Esophagus (tissue), 2 donors: Measurements from ENCODE around the gene SLC12A4. TPM values are rescaled to one million over a fixed set of nuclear protein-coding genes. Genes with fewer than 3 reads are reported as not detected.

ENCODE experiments used
- H3K27ac ChIP-seq, 2 donors: one replicate each; pipeline ENCODE4 v1.5.1; 2013; ENCODE audit warnings: low read depth in 2 of 2, mild to moderate bottlenecking in 2 of 2, inconsistent platforms in 1 of 2, low read length in 1 of 2, moderate library complexity in 1 of 2
- H3K27me3 ChIP-seq, 2 donors: one replicate each; pipeline ENCODE4 v1.6.1; 2013; ENCODE audit warnings: low read length in 2 of 2, control low read depth in 1 of 2, mild to moderate bottlenecking in 1 of 2; ENCODE audit not compliant: insufficient read depth in 2 of 2, control insufficient read depth in 1 of 2
- H3K36me3 ChIP-seq, 2 donors: one replicate each; pipeline ENCODE4 v1.6.1; 2013; ENCODE audit warnings: low read length in 1 of 2; ENCODE audit not compliant: control insufficient read depth in 2 of 2, insufficient read depth in 2 of 2
- H3K4me1 ChIP-seq, 2 donors: one replicate each; pipeline ENCODE4 v1.6.1; 2013; ENCODE audit warnings: low read length in 1 of 2; ENCODE audit not compliant: control insufficient read depth in 2 of 2, insufficient read depth in 2 of 2
- H3K4me3 ChIP-seq, 2 donors: one replicate each; pipeline ENCODE4 v1.5.1; 2013; ENCODE audit warnings: low read length in 2 of 2, mild to moderate bottlenecking in 2 of 2, low read depth in 1 of 2, moderate library complexity in 1 of 2
- H3K9me3 ChIP-seq, 2 donors: one replicate each; pipeline ENCODE4 v1.6.1; 2013; ENCODE audit warnings: mild to moderate bottlenecking in 2 of 2, low read depth in 1 of 2, low read length in 1 of 2, moderate library complexity in 1 of 2; ENCODE audit not compliant: control insufficient read depth in 2 of 2, insufficient read depth in 1 of 2
- WGBS, 2 donors: extraction: QIAGEN DNeasy Blood & Tissue Kit; methylation state at CpG; one replicate each; pipeline ENCODE4 v1.1.7; 2013; 5-methylcytosine and 5-hydroxymethylcytosine counted together
- polyA plus RNA-seq, 2 donors: library from polyadenylated mRNA; stranded (reverse); fragments of 200-250 nt; gene quantifications; one replicate each; pipeline ENCODE4 v1.2.3, GENCODE V29; 2013
- donor health status: healthy with polysubstance abuse.
- donor health status: Bipolar disorder and iron deficiency.

Gene SLC12A4
- polyA plus RNA-seq, 2 donors, result 9.1 to 17.4 TPM

DNA sequence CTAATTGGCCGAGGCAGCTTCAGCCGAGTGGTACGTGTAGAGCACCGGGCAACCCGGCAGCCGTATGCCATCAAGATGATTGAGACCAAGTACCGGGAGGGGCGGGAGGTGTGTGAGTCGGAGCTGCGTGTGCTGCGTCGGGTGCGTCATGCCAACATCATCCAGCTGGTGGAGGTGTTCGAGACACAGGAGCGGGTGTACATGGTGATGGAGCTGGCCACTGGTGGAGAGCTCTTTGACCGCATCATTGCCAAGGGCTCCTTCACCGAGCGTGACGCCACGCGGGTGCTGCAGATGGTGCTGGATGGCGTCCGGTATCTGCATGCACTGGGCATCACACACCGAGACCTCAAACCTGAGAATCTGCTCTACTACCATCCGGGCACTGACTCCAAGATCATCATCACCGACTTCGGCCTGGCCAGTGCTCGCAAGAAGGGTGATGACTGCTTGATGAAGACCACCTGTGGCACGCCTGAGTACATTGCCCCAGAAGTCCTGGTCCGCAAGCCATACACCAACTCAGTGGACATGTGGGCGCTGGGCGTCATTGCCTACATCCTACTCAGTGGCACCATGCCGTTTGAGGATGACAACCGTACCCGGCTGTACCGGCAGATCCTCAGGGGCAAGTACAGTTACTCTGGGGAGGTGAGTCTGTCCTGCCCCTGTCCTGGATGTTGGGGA is 59.2 kb downstream of the SLC12A4 start:
- 95 to 96% methylated on average over 36 of the region's 36 CpGs for WGBS, 2 donors
- peaks cover 0 to 2% of the 10 kb centered on the region in 2 donors for H3K4me1 ChIP-seq
- no peaks in the 10 kb centered on the region for H3K27me3 ChIP-seq
- H3K9me3 ChIP-seq, result no peaks in the 10 kb centered on the region
- H3K27ac ChIP-seq, result no peak overlapping the region
- no peak overlapping the region for H3K4me3 ChIP-seq
- peaks cover 7 to 22% of the 10 kb centered on the region in 2 donors for H3K36me3 ChIP-seq

GRCh38 chr16:67907397-67908180 is 60.8 kb downstream of the SLC12A4 start:
- Histone ChIP-seq H3K36me3 (peaks cover 7 to 22% of the 10 kb centered on the region in 2 donors), H3K9me3 (no peaks in the 10 kb centered on the region), H3K4me1 (peaks cover 0 to 2% of the 10 kb centered on the region in 2 donors), H3K4me3 (no peak overlapping the region), H3K27ac (no peak overlapping the region), H3K27me3 (no peaks in the 10 kb centered on the region)
- WGBS, 2 donors, result 88 to 89% methylated on average over 11 of the region's 11 CpGs

DNA sequence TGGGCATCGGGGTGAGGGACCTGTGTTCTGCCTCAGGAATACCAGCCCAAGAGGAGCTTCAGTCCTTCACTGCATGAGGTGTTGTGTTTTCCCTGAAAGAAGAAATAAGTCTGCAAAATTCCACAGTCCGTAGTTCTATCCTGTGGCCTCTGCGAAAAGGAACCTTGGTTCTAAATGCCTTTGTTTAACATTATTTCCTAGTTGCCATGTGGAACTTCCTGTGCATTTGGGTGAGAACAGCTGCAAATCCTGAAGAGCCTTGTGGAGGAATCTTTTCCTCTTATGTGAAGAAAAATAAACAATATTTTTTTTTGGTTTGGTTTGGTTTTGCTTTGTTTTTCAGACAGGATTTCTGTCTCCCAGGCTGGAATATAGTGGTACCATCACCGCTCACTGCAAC is 65.6 kb downstream of the SLC12A4 start:
- Histone ChIP-seq H3K9me3 (no peaks in the 10 kb centered on the region), H3K27ac (peak overlapping the region in 1 of 2 donors; percentile 2), H3K36me3 (no peaks in the 10 kb centered on the region), H3K27me3 (no peaks in the 10 kb centered on the region), H3K4me3 (no peak overlapping the region), H3K4me1 (no peaks in the 10 kb centered on the region)
- WGBS, 2 donors, result 82 to 84% methylated on average over 4 of the region's 4 CpGs

- peaks cover 0 to 3% of the 10 kb centered on the region in 2 donors for H3K4me1 ChIP-seq
- H3K27ac ChIP-seq, result no peak overlapping the region
- WGBS, 2 donors, result 91 to 92% methylated on average over 5 of the region's 5 CpGs
- no peaks in the 10 kb centered on the region for H3K36me3 ChIP-seq
- no peaks in the 10 kb centered on the region for H3K9me3 ChIP-seq
- no peaks in the 10 kb centered on the region for H3K27me3 ChIP-seq
- no peak overlapping the region for H3K4me3 ChIP-seq
Observed at GRCh38 chr16:67901734-67902133, 66.7 kb downstream of the SLC12A4 start.

DNA sequence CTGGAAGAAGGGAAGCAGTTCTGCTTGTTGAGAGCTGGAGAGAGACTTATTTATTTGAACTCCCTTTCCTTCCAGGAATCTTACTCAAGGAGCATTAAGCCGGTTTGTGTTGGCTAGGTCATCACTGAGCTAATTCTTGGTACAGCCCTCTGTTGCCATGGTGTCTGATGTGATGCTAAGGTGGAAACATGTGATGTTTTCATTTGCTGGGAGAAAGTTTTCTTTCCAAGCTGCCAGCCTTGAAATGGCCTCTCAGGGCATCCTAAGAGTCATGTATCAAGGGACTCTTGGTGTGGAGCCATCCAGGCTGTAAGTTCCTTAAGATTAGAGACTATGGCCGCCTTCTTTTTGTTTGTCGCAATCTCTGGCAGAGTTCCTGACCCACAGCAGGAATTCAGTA is 71.2 kb downstream of the SLC12A4 start:
- Histone ChIP-seq H3K9me3 (no peaks in the 10 kb centered on the region), H3K4me1 (peaks cover 2 to 3% of the 10 kb centered on the region in 2 donors)

DNA sequence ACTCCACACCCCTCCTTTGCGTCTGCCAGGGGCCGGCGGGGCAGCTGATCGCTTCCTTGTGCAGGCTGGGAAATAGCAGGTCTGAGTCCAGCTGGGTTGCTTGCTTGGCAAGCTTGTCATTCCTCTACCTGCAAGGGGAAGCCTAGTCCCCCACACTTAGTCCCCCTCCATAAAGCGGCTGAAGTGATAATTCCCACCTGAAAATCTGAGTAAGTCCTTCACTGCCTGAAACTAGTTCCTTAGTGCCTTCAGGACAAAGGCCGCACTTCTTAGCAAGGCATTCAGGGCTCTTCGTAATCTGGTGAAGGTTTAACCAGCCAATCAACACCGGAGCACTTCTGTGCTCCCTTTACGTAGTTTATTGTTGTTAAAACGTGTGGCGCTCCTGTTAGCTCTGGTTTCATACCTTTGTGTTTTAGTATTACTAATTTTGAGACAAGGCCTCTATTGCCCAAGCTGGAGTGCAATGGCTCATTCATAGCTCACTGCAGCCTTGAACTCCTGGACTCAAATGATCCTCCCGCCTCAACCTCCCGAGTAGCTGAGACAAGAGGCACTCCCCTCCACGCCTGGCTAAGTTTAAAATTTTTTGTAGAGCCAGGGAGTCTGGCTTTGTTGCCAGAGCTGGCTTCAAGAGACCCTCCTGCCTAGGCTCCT is 74.6 kb downstream of the SLC12A4 start:
- Histone ChIP-seq H3K4me1 (peaks cover 2 to 3% of the 10 kb centered on the region in 2 donors), H3K27ac (peak overlapping the region; percentile 93 to 97), H3K36me3 (no peaks in the 10 kb centered on the region), H3K4me3 (peak overlapping the region; percentile 95 to 99), H3K9me3 (no peaks in the 10 kb centered on the region), H3K27me3 (no peaks in the 10 kb centered on the region)
- 14 to 18% methylated on average over 14 of the region's 14 CpGs for WGBS, 2 donors

More for the DNA sequence above, 71.2 kb downstream of the SLC12A4 start:
- Histone ChIP-seq H3K27me3 (no peaks in the 10 kb centered on the region), H3K4me3 (no peak overlapping the region), H3K36me3 (no peaks in the 10 kb centered on the region), H3K27ac (peak overlapping the region in 1 of 2 donors; percentile 43)
- 62 to 67% methylated on average over 3 of the region's 3 CpGs for WGBS, 2 donors

Other genes with a start within 250 kb of the SLC12A4 start
- 10 to 100 TPM; 36.8 to 49.6 TPM for gene GFOD2, start 249.3 kb downstream of the SLC12A4 start, polyA plus RNA-seq
- 10 to 100 TPM in 1 of 2 donors, 1 to 10 TPM in 1; 8.4 to 10.2 TPM for gene RANBP10, start 162.1 kb downstream of the SLC12A4 start, polyA plus RNA-seq
- gene TSNAXIP1, start 161.7 kb downstream of the SLC12A4 start, polyA plus RNA-seq, result 1 to 10 TPM in 1 of 2 donors, under 1 TPM in 1; 0.72 to 1.8 TPM
- 10 to 100 TPM in 1 of 2 donors, 1 to 10 TPM in 1; 6.8 to 17.9 TPM for gene THAP11, start 126.3 kb downstream of the SLC12A4 start, polyA plus RNA-seq
- gene NUTF2, start 121.7 kb downstream of the SLC12A4 start, polyA plus RNA-seq, result 100 to 1,000 TPM in 1 of 2 donors, 10 to 100 TPM in 1; 95.4 to 109 TPM
- gene CENPT, start 120.9 kb downstream of the SLC12A4 start, polyA plus RNA-seq, result 10 to 100 TPM; 35.5 to 65.0 TPM
- gene EDC4, start 95.6 kb downstream of the SLC12A4 start, polyA plus RNA-seq, result 10 to 100 TPM; 26.9 to 27.7 TPM
- gene NRN1L, start 83.8 kb downstream of the SLC12A4 start, polyA plus RNA-seq, result 1 to 10 TPM in 1 of 2 donors, under 1 TPM in 1; 0.41 to 1.5 TPM
- 10 to 100 TPM; 12.5 to 13.7 TPM for gene PSKH1, start 75.4 kb downstream of the SLC12A4 start, polyA plus RNA-seq
- under 1 TPM; 0.41 to 0.77 TPM for gene CTRL, start 36.8 kb downstream of the SLC12A4 start, polyA plus RNA-seq
- 10 to 100 TPM; 39.5 to 54.8 TPM for gene PSMB10, start 31.8 kb downstream of the SLC12A4 start, polyA plus RNA-seq
- 10 to 100 TPM in 1 of 2 donors, 1 to 10 TPM in 1; 6.2 to 22.9 TPM for gene LCAT, start 24.5 kb downstream of the SLC12A4 start, polyA plus RNA-seq
- under 1 TPM in 1 of 2 donors, not detected in 1; 0.01 TPM for gene DPEP3, start 11.9 kb upstream of the SLC12A4 start, polyA plus RNA-seq
- gene DPEP2, start 30.8 kb upstream of the SLC12A4 start, polyA plus RNA-seq, result under 1 TPM; 0.41 to 0.57 TPM
- under 1 TPM in 1 of 2 donors, not detected in 1; 0.04 TPM for gene DPEP2NB, start 47.3 kb upstream of the SLC12A4 start, polyA plus RNA-seq
- gene DDX28, start 54.6 kb upstream of the SLC12A4 start, polyA plus RNA-seq, result 10 to 100 TPM in 1 of 2 donors, 1 to 10 TPM in 1; 4.0 to 13.1 TPM
- 10 to 100 TPM in 1 of 2 donors, 1 to 10 TPM in 1; 6.2 to 11.1 TPM for gene DUS2, start 54.6 kb upstream of the SLC12A4 start, polyA plus RNA-seq
- gene NFATC3, start 116.7 kb upstream of the SLC12A4 start, polyA plus RNA-seq, result 1 to 10 TPM; 4.0 to 5.5 TPM